HepG2 (cell line): Measurements from ENCODE around the gene CDC40. TPM values are rescaled to one million over a fixed set of nuclear protein-coding genes. Genes with fewer than 3 reads are reported as not detected.

Source experiments
- AHR ChIP-seq: IDR thresholded peaks from 2 replicates; pipeline ENCODE4 v1.6.1; 2018; ENCODE audit warnings: missing genetic modification reagents, missing compliant biosample characterization
- ATAD3A ChIP-seq: sonication (generic); formaldehyde crosslinking; IDR thresholded peaks from 2 replicates; pipeline ENCODE4 v1.4.0; 2020; ENCODE audit warnings: missing genetic modification reagents
- CEBPG ChIP-seq: IDR thresholded peaks from 2 replicates; pipeline ENCODE4 v1.6.1; 2016
- HMGA1 ChIP-seq: sonication (generic); formaldehyde crosslinking; conservative IDR thresholded peaks from 2 replicates; pipeline ENCODE4 v1.4.0; 2020; ENCODE audit warnings: missing genetic modification reagents
- MAZ ChIP-seq, 2 experiments: sonication (generic) in 1 of 2; formaldehyde crosslinking in 1 of 2; IDR thresholded peaks; 2 replicates each; pipeline versions ENCODE4 v1.5.0 to v1.6.1; 2012 to 2020; ENCODE audit warnings: low read depth in 2 of 2, mild to moderate bottlenecking in 2 of 2, borderline replicate concordance in 1 of 2, improper control_type of control experiment in 1 of 2, low read length in 1 of 2, missing genetic modification reagents in 1 of 2, moderate library complexity in 1 of 2
- MIER3 ChIP-seq: IDR thresholded peaks from 2 replicates; pipeline ENCODE4 v1.6.1; 2016; ENCODE audit warnings: missing compliant biosample characterization, borderline replicate concordance
- MYC ChIP-seq: sonication (generic); formaldehyde crosslinking; IDR thresholded peaks from 2 replicates; pipeline ENCODE4 v1.9.0; 2021; ENCODE audit warnings: missing genetic modification reagents, borderline replicate concordance
- NR2C2 ChIP-seq: sonication (generic); formaldehyde crosslinking; IDR thresholded peaks from 2 replicates; pipeline ENCODE4 v1.4.0; 2020; ENCODE audit warnings: missing genetic modification reagents, mild to moderate bottlenecking, moderate library complexity, borderline replicate concordance
- RAD51 ChIP-seq: fragments of 450-650 bp; IDR thresholded peaks from 2 replicates; pipeline ENCODE4 v1.6.1; 2016; ENCODE audit warnings: borderline replicate concordance
- RXRA ChIP-seq: sonication (generic); formaldehyde crosslinking; IDR thresholded peaks from 2 replicates; pipeline ENCODE4 v1.5.1; 2020; ENCODE audit warnings: missing genetic modification reagents
- ZFP41 ChIP-seq: sonication (generic); formaldehyde crosslinking; IDR thresholded peaks from 2 replicates; pipeline ENCODE4 v1.4.0; 2020; ENCODE audit warnings: mild to moderate bottlenecking, missing genetic modification reagents, borderline replicate concordance
- ZNF263 ChIP-seq: sonication (generic); formaldehyde crosslinking; IDR thresholded peaks from 2 replicates; pipeline ENCODE4 v1.4.0; 2020; ENCODE audit warnings: missing genetic modification reagents
- ZNF382 ChIP-seq: sonication (generic); formaldehyde crosslinking; IDR thresholded peaks from 2 replicates; pipeline ENCODE4 v1.5.0; 2020; ENCODE audit warnings: missing genetic modification reagents, mild to moderate bottlenecking, borderline replicate concordance
- ZNF484 ChIP-seq: sonication (generic); formaldehyde crosslinking; IDR thresholded peaks from 2 replicates; pipeline ENCODE4 v1.5.1; 2020; ENCODE audit warnings: mild to moderate bottlenecking, low read depth, missing genetic modification reagents, borderline replicate concordance
- ZNF720 ChIP-seq: sonication (generic); formaldehyde crosslinking; IDR thresholded peaks from 2 replicates; pipeline ENCODE4 v1.4.0; 2020; ENCODE audit warnings: missing genetic modification reagents
- ZNF782 ChIP-seq: sonication (generic); formaldehyde crosslinking; IDR thresholded peaks from 2 replicates; pipeline ENCODE4 v1.4.0; 2020; ENCODE audit warnings: missing genetic modification reagents, mild to moderate bottlenecking, borderline replicate concordance
- polyA plus RNA-seq, 8 experiments: library from polyadenylated mRNA; depleted of rRNA in 3 of 8; stranded (reverse) in 7 of 8; unstranded in 1 of 8; fragments of >200 nt; fragmentation: Illumina TruSeq in 4 of 8; extraction: Trizol in 4 of 8; gene quantifications; 2 replicates each; pipeline versions ENCODE4 v1.2.1 to v1.2.3, GENCODE V29; 2011 to 2016; ENCODE audit warnings: low read depth in 4 of 8, missing spikeins in 1 of 8, mixed read lengths in 1 of 8; ENCODE audit not compliant: insufficient read depth in 1 of 8
- total RNA-seq, 5 experiments: library from RNA; depleted of rRNA; stranded (reverse); fragments of >200 nt; fragmentation: Illumina TruSeq; extraction: Trizol; gene quantifications; 2 replicates each; pipeline ENCODE4 v1.2.3, GENCODE V29; 2016; ENCODE audit warnings: low read depth in 1 of 5
- TF ChIP-seq, protein P1 (sequence below): sonication (generic); formaldehyde crosslinking; IDR thresholded peaks from 2 replicates; pipeline ENCODE4 v1.8.0; 2022; ENCODE audit warnings: mild to moderate bottlenecking, missing genetic modification reagents, borderline replicate concordance
- TF ChIP-seq, protein P2 (sequence below): sonication (generic); formaldehyde crosslinking; IDR thresholded peaks from 2 replicates; pipeline ENCODE4 v1.5.0; 2020; ENCODE audit warnings: mild to moderate bottlenecking, missing genetic modification reagents
- TF ChIP-seq, protein P3 (sequence below): conservative IDR thresholded peaks from 2 replicates; pipeline ENCODE4 v1.6.1; 2018; ENCODE audit warnings: missing genetic modification reagents
- TF ChIP-seq, protein P4 (sequence below): sonication (generic); formaldehyde crosslinking; IDR thresholded peaks from 2 replicates; pipeline ENCODE4 v1.4.0; 2020; ENCODE audit warnings: missing genetic modification reagents
- TF ChIP-seq, protein P5 (sequence below): sonication (generic); formaldehyde crosslinking; IDR thresholded peaks from 2 replicates; pipeline ENCODE4 v1.4.0; 2020; ENCODE audit warnings: missing genetic modification reagents

Gene CDC40
- total and polyA plus RNA-seq, 2 of the 13 experiments (the other 11 are each of a cell fraction or from before 2014, with no cell fraction given), result 11.4 to 21.5 TPM

DNA sequence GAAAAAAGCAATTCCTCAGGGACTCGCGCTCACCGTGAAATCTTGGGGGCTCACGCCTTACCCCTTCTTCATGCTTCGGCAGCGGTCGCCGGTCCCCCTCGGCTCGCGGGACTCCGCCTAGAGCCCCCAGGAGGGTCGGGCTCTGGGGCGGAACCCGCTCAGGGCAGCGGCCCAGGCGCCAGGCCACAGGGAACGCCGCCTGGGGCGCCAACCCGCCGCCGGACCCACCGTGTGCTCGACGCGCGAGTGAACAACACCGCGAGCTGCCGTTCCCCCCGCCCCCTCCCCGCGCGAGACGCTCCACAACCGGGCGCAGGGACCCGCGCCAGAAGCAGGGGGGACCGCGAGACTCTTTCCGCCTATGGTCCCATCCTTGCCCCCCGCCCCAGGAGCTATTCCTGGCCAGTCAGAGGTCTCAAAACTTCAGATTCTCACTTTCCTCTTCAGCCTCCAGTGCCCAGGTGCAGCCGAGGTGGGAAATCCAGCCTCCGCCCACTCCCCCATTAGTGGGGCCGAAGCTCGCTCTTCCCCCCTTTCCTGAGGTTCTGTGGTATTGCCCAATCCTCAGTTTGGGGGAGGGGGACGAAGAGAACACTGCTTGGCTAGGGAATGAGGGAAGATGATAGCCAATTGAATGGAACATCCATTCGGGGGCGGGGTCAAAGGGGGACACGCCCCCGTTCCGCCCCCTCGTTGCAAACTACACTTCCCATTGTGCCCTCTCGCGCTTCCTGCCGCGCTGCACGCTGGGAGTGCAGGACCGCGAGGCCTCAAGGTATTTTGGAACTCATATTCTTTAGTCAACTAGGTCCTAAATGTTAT is 610 bp upstream of the CDC40 start, which contains the start of gene WASF1 (continued):
- TF ChIP-seq, protein P1, sequence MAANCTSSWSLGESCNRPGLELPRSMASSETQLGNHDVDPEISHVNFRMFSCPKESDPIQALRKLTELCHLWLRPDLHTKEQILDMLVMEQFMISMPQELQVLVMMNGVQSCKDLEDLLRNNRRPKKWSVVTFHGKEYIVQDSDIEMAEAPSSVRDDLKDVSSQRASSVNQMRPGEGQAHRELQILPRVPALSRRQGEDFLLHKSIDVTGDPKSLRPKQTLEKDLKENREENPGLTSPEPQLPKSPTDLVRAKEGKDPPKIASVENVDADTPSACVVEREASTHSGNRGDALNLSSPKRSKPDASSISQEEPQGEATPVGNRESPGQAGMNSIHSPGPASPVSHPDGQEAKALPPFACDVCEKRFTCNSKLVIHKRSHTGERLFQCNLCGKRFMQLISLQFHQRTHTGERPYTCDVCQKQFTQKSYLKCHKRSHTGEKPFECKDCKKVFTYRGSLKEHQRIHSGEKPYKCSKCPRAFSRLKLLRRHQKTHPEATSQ (CRISPR knock-in tag), result peak; percentile 87; the same call in 1 of the 2 replicates
- TF ChIP-seq, protein P2, sequence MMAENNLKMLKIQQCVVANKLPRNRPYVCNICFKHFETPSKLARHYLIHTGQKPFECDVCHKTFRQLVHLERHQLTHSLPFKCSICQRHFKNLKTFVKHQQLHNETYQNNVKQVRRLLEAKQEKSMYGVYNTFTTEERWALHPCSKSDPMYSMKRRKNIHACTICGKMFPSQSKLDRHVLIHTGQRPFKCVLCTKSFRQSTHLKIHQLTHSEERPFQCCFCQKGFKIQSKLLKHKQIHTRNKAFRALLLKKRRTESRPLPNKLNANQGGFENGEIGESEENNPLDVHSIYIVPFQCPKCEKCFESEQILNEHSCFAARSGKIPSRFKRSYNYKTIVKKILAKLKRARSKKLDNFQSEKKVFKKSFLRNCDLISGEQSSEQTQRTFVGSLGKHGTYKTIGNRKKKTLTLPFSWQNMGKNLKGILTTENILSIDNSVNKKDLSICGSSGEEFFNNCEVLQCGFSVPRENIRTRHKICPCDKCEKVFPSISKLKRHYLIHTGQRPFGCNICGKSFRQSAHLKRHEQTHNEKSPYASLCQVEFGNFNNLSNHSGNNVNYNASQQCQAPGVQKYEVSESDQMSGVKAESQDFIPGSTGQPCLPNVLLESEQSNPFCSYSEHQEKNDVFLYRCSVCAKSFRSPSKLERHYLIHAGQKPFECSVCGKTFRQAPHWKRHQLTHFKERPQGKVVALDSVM (CRISPR knock-in tag), result peak; percentile 60
- TF ChIP-seq ZNF782 (CRISPR knock-in tag) (peak; percentile 58; the same call in 1 of the 2 replicates), RAD51 (no peak), MIER3 (no peak), MYC (CRISPR knock-in tag) (peak; percentile 44), ZNF263 (peak; percentile 59), ZNF484 (CRISPR knock-in tag) (no peak), MAZ (IDR thresholded peaks at IDR 0.05; ENCODE audit: borderline replicate concordance, low read depth, low read length) (peak; percentile 53), MAZ (CRISPR knock-in tag; IDR thresholded peaks at IDR 0.05; ENCODE audit: low read depth) (peak; percentile 66; the same call in 1 of the 2 replicates), RXRA (peak; percentile 37; the same call in 1 of the 2 replicates), NR2C2 (CRISPR knock-in tag) (peak; percentile 72; the same call in 1 of the 2 replicates), AHR (CRISPR knock-in tag) (no peak), ZNF382 (CRISPR knock-in tag) (no peak), ATAD3A (CRISPR knock-in tag) (no peak), ZNF720 (CRISPR knock-in tag) (no peak), HMGA1 (CRISPR knock-in tag) (no peak), CEBPG (CRISPR knock-in tag) (peak; percentile 96), ZFP41 (CRISPR knock-in tag) (peak; percentile 67; the same call in 1 of the 2 replicates)
- TF ChIP-seq, protein P3, sequence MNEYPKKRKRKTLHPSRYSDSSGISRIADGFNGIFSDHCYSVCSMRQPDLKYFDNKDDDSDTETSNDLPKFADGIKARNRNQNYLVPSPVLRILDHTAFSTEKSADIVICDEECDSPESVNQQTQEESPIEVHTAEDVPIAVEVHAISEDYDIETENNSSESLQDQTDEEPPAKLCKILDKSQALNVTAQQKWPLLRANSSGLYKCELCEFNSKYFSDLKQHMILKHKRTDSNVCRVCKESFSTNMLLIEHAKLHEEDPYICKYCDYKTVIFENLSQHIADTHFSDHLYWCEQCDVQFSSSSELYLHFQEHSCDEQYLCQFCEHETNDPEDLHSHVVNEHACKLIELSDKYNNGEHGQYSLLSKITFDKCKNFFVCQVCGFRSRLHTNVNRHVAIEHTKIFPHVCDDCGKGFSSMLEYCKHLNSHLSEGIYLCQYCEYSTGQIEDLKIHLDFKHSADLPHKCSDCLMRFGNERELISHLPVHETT (CRISPR knock-in tag), result 0 out of 2 replicates have a peak, but pooled peaks have one; percentile 41
- TF ChIP-seq, protein P4, sequence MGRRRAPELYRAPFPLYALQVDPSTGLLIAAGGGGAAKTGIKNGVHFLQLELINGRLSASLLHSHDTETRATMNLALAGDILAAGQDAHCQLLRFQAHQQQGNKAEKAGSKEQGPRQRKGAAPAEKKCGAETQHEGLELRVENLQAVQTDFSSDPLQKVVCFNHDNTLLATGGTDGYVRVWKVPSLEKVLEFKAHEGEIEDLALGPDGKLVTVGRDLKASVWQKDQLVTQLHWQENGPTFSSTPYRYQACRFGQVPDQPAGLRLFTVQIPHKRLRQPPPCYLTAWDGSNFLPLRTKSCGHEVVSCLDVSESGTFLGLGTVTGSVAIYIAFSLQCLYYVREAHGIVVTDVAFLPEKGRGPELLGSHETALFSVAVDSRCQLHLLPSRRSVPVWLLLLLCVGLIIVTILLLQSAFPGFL, result no peak
- TF ChIP-seq, protein P5, sequence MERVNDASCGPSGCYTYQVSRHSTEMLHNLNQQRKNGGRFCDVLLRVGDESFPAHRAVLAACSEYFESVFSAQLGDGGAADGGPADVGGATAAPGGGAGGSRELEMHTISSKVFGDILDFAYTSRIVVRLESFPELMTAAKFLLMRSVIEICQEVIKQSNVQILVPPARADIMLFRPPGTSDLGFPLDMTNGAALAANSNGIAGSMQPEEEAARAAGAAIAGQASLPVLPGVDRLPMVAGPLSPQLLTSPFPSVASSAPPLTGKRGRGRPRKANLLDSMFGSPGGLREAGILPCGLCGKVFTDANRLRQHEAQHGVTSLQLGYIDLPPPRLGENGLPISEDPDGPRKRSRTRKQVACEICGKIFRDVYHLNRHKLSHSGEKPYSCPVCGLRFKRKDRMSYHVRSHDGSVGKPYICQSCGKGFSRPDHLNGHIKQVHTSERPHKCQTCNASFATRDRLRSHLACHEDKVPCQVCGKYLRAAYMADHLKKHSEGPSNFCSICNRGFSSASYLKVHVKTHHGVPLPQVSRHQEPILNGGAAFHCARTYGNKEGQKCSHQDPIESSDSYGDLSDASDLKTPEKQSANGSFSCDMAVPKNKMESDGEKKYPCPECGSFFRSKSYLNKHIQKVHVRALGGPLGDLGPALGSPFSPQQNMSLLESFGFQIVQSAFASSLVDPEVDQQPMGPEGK, result peak; percentile 77
